Lower lobe of right lung (tissue), 2 donors: ENCODE results near the gene FHAD1. TPM values are rescaled to one million over a fixed set of nuclear protein-coding genes. Genes with fewer than 3 reads are reported as not detected.

ENCODE experiments used
- ATAC-seq, 2 donors: fragments of 200-7000 bp; cut with Tn5 transposase; one replicate each; pipeline ENCODE4 v1.9.1; 2020 to 2022; ENCODE audit warnings: mild to moderate bottlenecking in 2 of 2, moderate library complexity in 2 of 2
- DNase-seq: peaks from one replicate; pipeline ENCODE4 v3.0.0-alpha.2; 2020
- H3K27ac ChIP-seq: fragments of 200-600 bp; one replicate; pipeline ENCODE4 v1.8.0; 2022
- H3K27me3 ChIP-seq: fragments of 200-600 bp; one replicate; pipeline ENCODE4 v1.8.0; 2022; ENCODE audit warnings: low read depth
- H3K36me3 ChIP-seq: fragments of 200-600 bp; one replicate; pipeline ENCODE4 v1.8.0; 2022; ENCODE audit warnings: mild to moderate bottlenecking
- H3K4me1 ChIP-seq: fragments of 200-600 bp; one replicate; pipeline ENCODE4 v1.8.0; 2022
- H3K4me3 ChIP-seq: fragments of 200-600 bp; one replicate; pipeline ENCODE4 v1.8.0; 2022; ENCODE audit warnings: mild to moderate bottlenecking
- H3K9me3 ChIP-seq: fragments of 200-600 bp; one replicate; pipeline ENCODE4 v1.8.0; 2022
- CTCF ChIP-seq: fragments of 200-600 bp; IDR thresholded peaks from one replicate; pipeline ENCODE4 v1.8.0; 2022; ENCODE audit warnings: antibody characterized with exemption, mild to moderate bottlenecking
- intact Hi-C: fragments of 100-400 bp; cut with DNase I; formaldehyde crosslinking; loops from one replicate; pipeline ENCODE4 v1.11.0; 2022
- total RNA-seq: library from RNA; stranded (reverse); fragmentation: NEBNext Ultra II Directional; extraction: Animal tissue kit (Norgen Biotek cat#: 25700); gene quantifications from one replicate; pipeline ENCODE4 v1.2.1, GENCODE V29; 2021
- donor health status: DM: no; HTN: yes; CAD: no; lungs with severe emphysema.

Gene FHAD1
- total RNA-seq, 1 donor from 2014 or later: 14.3 TPM

- DNase-seq (no peak), ATAC-seq (no peak)
- Histone ChIP-seq H3K4me3 (no peak overlapping the region), H3K36me3 (no peaks in the 10 kb centered on the region), H3K4me1 (no peaks in the 10 kb centered on the region), H3K27ac (no peak overlapping the region), H3K27me3 (peaks cover 5% of the 10 kb centered on the region), H3K9me3 (no peaks in the 10 kb centered on the region)
- intact Hi-C loops: no loop called here
- TF ChIP-seq CTCF: no peak
Observed at GRCh38 chr1:15446212-15446611, 199.2 kb downstream of the FHAD1 start.

Other genes with a start within 250 kb of the FHAD1 start
- gene TMEM51, start 93.5 kb upstream of the FHAD1 start, total RNA-seq: 18.4 TPM
- gene EFHD2, start 162.7 kb downstream of the FHAD1 start, total RNA-seq: 100 TPM
- gene CTRC, start 191.2 kb downstream of the FHAD1 start, total RNA-seq: not detected
- gene CELA2A, start 209.5 kb downstream of the FHAD1 start, total RNA-seq: not detected
- gene CELA2B, start 228.9 kb downstream of the FHAD1 start, total RNA-seq: not detected